A673 (cell line): ENCODE data around the gene ENOX2.

Experiments used
- EZH2 ChIP-seq: fragments of 200-600 bp; sonication (generic); IDR thresholded peaks from 2 replicates; pipeline ENCODE4 v1.6.1; 2017; ENCODE audit warnings: borderline replicate concordance, low read depth, mild to moderate bottlenecking, mixed read lengths, antibody characterized with exemption, low read length; ENCODE audit not compliant: poor library complexity, severe bottlenecking
- TF ChIP-seq, protein P1 (sequence below): fragments of 300-800, 200-600 bp; sonication (generic); conservative IDR thresholded peaks from 2 replicates; pipeline ENCODE4 v1.5.1; 2017; ENCODE audit warnings: low read depth, mild to moderate bottlenecking, antibody characterized with exemption, low read length, moderate library complexity, mixed read lengths

DNA sequence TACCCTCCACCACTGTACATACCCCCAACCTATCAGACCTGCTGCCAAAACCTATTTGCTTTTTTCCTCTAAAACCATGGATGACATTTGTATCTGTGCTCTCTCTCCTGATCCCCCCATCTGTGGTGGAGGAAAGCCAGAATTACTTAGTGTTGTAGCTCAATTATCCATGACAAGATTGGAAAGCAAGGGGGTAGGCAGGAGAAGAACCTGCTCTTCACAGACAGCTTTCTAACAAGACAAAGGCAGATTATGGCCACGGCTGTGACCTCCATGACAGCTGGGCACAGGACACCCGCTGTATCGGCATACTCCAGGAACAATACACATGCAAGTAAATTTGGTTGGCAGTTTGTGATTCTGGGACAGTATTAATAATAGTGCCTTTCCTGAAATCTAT lies 186.7 kb downstream of the ENOX2 start:
- TF ChIP-seq, protein P1, sequence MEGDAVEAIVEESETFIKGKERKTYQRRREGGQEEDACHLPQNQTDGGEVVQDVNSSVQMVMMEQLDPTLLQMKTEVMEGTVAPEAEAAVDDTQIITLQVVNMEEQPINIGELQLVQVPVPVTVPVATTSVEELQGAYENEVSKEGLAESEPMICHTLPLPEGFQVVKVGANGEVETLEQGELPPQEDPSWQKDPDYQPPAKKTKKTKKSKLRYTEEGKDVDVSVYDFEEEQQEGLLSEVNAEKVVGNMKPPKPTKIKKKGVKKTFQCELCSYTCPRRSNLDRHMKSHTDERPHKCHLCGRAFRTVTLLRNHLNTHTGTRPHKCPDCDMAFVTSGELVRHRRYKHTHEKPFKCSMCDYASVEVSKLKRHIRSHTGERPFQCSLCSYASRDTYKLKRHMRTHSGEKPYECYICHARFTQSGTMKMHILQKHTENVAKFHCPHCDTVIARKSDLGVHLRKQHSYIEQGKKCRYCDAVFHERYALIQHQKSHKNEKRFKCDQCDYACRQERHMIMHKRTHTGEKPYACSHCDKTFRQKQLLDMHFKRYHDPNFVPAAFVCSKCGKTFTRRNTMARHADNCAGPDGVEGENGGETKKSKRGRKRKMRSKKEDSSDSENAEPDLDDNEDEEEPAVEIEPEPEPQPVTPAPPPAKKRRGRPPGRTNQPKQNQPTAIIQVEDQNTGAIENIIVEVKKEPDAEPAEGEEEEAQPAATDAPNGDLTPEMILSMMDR: no peak
- TF ChIP-seq EZH2: no peak
